ENCODE measurements around the gene FAM50B. TPM values are rescaled to one million over a fixed set of nuclear protein-coding genes. Genes with fewer than 3 reads are reported as not detected.

Gene FAM50B
- total RNA-seq, 1 donor from 2014 or later = 0.70 TPM

- no peaks in the 10 kb centered on the region for H3K9me3 Mint-ChIP-seq (ENCODE audit: unreplicated experiment)
- H3K36me3 Mint-ChIP-seq (ENCODE audit: unreplicated experiment) = no peaks in the 10 kb centered on the region
- H3K4me1 Mint-ChIP-seq (ENCODE audit: unreplicated experiment) = peaks cover 15% of the 10 kb centered on the region
- H3K27me3 Mint-ChIP-seq (ENCODE audit: unreplicated experiment) = no peaks in the 10 kb centered on the region
- no peak for DNase-seq (ENCODE audit: extremely low spot score, unreplicated experiment)
- TF ChIP-seq, protein P1, sequence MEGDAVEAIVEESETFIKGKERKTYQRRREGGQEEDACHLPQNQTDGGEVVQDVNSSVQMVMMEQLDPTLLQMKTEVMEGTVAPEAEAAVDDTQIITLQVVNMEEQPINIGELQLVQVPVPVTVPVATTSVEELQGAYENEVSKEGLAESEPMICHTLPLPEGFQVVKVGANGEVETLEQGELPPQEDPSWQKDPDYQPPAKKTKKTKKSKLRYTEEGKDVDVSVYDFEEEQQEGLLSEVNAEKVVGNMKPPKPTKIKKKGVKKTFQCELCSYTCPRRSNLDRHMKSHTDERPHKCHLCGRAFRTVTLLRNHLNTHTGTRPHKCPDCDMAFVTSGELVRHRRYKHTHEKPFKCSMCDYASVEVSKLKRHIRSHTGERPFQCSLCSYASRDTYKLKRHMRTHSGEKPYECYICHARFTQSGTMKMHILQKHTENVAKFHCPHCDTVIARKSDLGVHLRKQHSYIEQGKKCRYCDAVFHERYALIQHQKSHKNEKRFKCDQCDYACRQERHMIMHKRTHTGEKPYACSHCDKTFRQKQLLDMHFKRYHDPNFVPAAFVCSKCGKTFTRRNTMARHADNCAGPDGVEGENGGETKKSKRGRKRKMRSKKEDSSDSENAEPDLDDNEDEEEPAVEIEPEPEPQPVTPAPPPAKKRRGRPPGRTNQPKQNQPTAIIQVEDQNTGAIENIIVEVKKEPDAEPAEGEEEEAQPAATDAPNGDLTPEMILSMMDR (IDR thresholded peaks at IDR 0.05) = no peak
- H3K4me3 Mint-ChIP-seq (ENCODE audit: unreplicated experiment) = no peak overlapping the region
- no peak overlapping the region for H3K27ac Mint-ChIP-seq (ENCODE audit: unreplicated experiment)
Measured at GRCh38 chr6:3849681-3850450, 693 bp downstream of the FAM50B start.

DNA sequence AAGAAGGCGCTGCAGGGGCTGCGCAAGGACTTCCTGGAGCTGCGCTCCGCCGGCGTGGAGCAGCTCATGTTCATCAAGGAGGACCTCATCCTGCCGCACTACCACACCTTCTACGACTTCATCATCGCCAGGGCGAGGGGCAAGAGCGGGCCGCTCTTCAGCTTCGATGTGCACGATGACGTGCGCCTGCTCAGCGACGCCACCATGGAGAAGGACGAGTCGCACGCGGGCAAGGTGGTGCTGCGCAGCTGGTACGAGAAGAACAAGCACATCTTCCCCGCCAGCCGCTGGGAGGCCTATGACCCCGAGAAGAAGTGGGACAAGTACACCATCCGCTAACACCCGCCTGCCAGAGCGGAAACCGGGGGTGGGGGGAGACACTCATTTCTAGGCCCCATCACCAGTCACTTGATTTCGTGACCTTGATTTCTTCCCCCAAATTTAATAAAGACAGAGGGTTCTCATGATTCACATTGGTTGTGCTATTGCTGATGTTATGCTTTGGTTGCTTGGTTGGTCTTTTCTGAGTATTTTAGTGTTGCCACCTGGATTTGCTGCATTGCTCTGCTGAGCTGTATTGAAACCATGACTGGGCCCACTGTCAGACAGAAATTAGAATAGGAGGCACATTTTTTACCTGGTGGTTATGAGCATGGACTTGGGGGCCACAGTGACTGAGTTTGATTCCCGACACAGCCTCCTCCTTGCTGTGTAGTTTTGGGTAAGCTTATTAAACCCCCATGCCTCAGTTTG is 1.5 kb downstream of the FAM50B start:
- no peaks in the 10 kb centered on the region for H3K9me3 Mint-ChIP-seq (ENCODE audit: unreplicated experiment)
- H3K4me3 Mint-ChIP-seq (ENCODE audit: unreplicated experiment) = no peak overlapping the region
- no peak overlapping the region for H3K27ac Mint-ChIP-seq (ENCODE audit: unreplicated experiment)
- no peak for DNase-seq (ENCODE audit: extremely low spot score, unreplicated experiment)
- H3K4me1 Mint-ChIP-seq (ENCODE audit: unreplicated experiment) = peaks cover 9% of the 10 kb centered on the region
- no peaks in the 10 kb centered on the region for H3K27me3 Mint-ChIP-seq (ENCODE audit: unreplicated experiment)
- no peaks in the 10 kb centered on the region for H3K36me3 Mint-ChIP-seq (ENCODE audit: unreplicated experiment)
- TF ChIP-seq, protein P1 (IDR thresholded peaks at IDR 0.05) = no peak

DNA sequence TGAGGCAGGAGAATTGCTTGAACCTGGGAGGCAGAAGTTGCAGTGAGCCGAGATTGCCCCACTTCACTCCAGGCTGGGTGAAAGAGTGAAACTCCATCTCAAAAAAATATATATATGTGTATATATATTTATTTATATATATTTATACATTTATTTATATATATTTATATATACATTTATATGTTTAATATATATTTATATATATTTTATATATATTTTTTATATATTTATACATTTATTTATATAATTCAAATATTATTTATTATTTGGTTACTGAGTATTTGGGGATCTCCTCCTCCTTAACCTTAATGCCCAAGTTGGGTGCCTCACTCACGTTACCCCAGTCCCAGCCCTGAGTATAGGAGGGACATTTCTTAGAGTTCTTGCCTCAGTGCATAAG is 2.7 kb downstream of the FAM50B start:
- TF ChIP-seq, protein P1 (IDR thresholded peaks at IDR 0.05) = no peak
- Mint-ChIP-seq H3K36me3 (ENCODE audit: unreplicated experiment) (no peaks in the 10 kb centered on the region), H3K4me3 (ENCODE audit: unreplicated experiment) (no peak overlapping the region), H3K4me1 (ENCODE audit: unreplicated experiment) (peaks cover 10% of the 10 kb centered on the region), H3K9me3 (ENCODE audit: unreplicated experiment) (no peaks in the 10 kb centered on the region), H3K27me3 (ENCODE audit: unreplicated experiment) (no peaks in the 10 kb centered on the region), H3K27ac (ENCODE audit: unreplicated experiment) (no peak overlapping the region)
- no peak for DNase-seq (ENCODE audit: extremely low spot score, unreplicated experiment)

DNA sequence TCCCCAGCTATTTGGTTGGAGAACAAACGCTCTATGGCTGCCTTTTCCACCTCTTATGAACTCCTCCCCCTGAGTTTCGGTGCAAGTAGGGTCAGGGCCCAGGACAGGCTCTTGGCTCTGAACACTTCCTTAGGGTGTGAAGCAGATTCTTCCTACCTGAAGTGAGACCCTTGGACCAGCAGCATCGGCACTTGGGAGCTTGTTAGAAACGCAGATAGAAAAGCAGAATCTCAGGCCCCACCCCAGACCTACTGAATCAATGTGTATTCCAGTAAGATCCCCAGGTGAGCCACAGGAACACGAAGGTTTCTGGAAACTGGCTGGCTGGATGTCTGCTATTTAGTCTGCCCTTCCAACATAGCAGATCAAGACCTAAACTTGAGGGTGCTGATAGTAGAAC is 3.2 kb downstream of the FAM50B start:
- Mint-ChIP-seq H3K27ac (ENCODE audit: unreplicated experiment) (no peak overlapping the region), H3K4me1 (ENCODE audit: unreplicated experiment) (peaks cover 12% of the 10 kb centered on the region), H3K36me3 (ENCODE audit: unreplicated experiment) (no peaks in the 10 kb centered on the region), H3K9me3 (ENCODE audit: unreplicated experiment) (no peaks in the 10 kb centered on the region), H3K27me3 (ENCODE audit: unreplicated experiment) (no peaks in the 10 kb centered on the region), H3K4me3 (ENCODE audit: unreplicated experiment) (no peak overlapping the region)
- TF ChIP-seq, protein P1 (IDR thresholded peaks at IDR 0.05) = no peak
- DNase-seq (ENCODE audit: extremely low spot score, unreplicated experiment) = no peak

GRCh38 chr6:3855866-3856265 is 6.7 kb downstream of the FAM50B start:
- H3K9me3 Mint-ChIP-seq (ENCODE audit: unreplicated experiment) = peaks cover 11% of the 10 kb centered on the region
- TF ChIP-seq, protein P1 (IDR thresholded peaks at IDR 0.05) = no peak
- no peak overlapping the region for H3K27ac Mint-ChIP-seq (ENCODE audit: unreplicated experiment)
- no peak for DNase-seq (ENCODE audit: extremely low spot score, unreplicated experiment)
- peaks cover 7% of the 10 kb centered on the region for H3K4me1 Mint-ChIP-seq (ENCODE audit: unreplicated experiment)
- H3K27me3 Mint-ChIP-seq (ENCODE audit: unreplicated experiment) = no peaks in the 10 kb centered on the region
- no peak overlapping the region for H3K4me3 Mint-ChIP-seq (ENCODE audit: unreplicated experiment)
- H3K36me3 Mint-ChIP-seq (ENCODE audit: unreplicated experiment) = peaks cover 4% of the 10 kb centered on the region

Measured in osteocyte (in vitro differentiated cells).